Effector memory CD4-positive, alpha-beta T cell (primary cell): ENCODE measurements around the gene RBM39.
"Not testable (repeated sequence)": the region's sequence is repeated elsewhere in the genome, so short reads cannot be mapped to it uniquely, and the experiment has no call there.

Experiments
- DNase-seq, 3 donors: peaks; one replicate each; pipeline ENCODE4 v3.0.0-alpha.2; 2020
- H3K27ac ChIP-seq: 2 replicates; pipeline ENCODE4 v1.7.0; 2013; ENCODE audit warnings: mild to moderate bottlenecking, low read length, moderate library complexity; ENCODE audit not compliant: insufficient read depth, poor library complexity, severe bottlenecking
- H3K27me3 ChIP-seq: replicated peaks from 2 replicates; pipeline ENCODE4 v1.7.0; 2013; ENCODE audit warnings: mild to moderate bottlenecking, low read length; ENCODE audit not compliant: insufficient read depth, control insufficient read depth, poor library complexity, severe bottlenecking
- H3K36me3 ChIP-seq: 2 replicates; pipeline ENCODE4 v1.7.0; 2013; ENCODE audit warnings: mild to moderate bottlenecking, low read length, moderate library complexity; ENCODE audit not compliant: control insufficient read depth, insufficient read depth
- H3K4me1 ChIP-seq: 2 replicates; pipeline ENCODE4 v1.7.0; 2013; ENCODE audit warnings: low read length, mild to moderate bottlenecking; ENCODE audit not compliant: control insufficient read depth, insufficient read depth, poor library complexity, severe bottlenecking
- H3K4me3 ChIP-seq: 2 replicates; pipeline ENCODE4 v1.7.0; 2013; ENCODE audit warnings: low read length, low read depth, mild to moderate bottlenecking; ENCODE audit not compliant: insufficient read depth, poor library complexity, severe bottlenecking
- H3K9me3 ChIP-seq: 2 replicates; pipeline ENCODE4 v1.7.0; 2013; ENCODE audit warnings: mild to moderate bottlenecking, low read length, moderate library complexity; ENCODE audit not compliant: control insufficient read depth

RBM39 gene

DNA sequence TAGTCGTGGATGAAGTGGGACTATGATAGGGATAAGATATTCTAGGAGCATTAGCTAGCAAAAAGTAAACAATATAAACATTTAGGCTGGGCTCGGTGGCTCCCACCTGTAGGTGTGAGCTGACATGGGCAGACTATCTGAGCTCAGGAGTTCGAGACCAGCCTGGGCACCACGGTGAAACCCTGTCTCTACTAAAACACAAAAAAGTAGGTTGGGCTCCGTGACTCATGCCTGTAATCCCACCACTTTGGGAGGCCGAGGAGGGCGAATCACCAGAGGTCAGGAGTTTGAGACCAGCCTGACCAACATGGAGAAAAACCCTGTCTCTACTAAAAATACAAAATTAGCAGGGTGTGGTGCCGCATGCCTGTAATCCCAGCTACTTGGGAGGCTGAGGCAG is 23.7 kb downstream of the RBM39 start:
- not testable (repeated sequence) for H3K4me1 ChIP-seq, H3K27ac ChIP-seq, H3K9me3 ChIP-seq, H3K4me3 ChIP-seq, DNase-seq, H3K27me3 ChIP-seq
- H3K36me3 ChIP-seq = peaks cover 90% of the 10 kb centered on the region

DNA sequence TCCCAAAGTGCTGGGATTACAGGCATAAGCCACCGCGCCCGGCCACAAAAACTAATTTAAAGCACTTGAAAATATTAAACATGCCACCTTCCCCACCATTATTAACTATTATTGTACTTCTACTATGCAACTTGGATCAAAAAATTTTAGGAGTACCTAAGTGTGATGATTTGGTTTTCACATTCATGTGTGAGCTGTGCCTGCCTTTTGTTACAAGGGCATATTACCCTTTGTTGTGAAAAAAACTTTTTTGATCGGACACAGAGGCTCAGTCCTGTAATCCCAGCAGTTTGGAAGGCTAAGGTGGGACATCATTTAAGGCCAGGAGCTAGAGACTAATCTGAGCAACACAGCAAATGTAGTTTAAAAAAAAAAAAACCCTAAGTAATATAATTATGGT is 25.7 kb downstream of the RBM39 start:
- Histone ChIP-seq H3K4me1 (peaks cover 17% of the 10 kb centered on the region), H3K9me3 (no peaks in the 10 kb centered on the region), H3K27ac (no peak overlapping the region), H3K36me3 (peaks cover 93% of the 10 kb centered on the region), H3K4me3 (no peak overlapping the region), H3K27me3 (no peaks in the 10 kb centered on the region)
- DNase-seq = no peak

DNA sequence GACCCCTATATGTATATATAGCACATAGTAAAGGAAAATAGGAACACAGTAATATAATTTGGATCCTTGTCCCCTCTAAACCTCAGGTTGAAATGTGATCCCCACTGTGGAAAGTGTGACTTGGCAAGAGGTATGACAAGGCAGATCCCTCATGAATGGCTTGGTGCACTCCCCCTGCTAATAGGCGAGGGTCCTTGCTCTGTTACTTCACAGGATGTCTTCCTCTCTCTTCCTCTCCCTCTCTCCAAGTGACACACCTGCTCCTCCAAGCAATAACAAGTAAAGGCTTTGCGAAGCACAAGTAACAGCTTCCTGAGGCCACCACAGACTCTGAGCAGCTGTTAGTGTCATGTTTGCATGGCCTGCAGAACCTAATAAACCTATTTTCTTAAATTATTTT is 26.4 kb downstream of the RBM39 start:
- Histone ChIP-seq H3K4me3 (no peak overlapping the region), H3K9me3 (no peaks in the 10 kb centered on the region), H3K4me1 (peaks cover 15% of the 10 kb centered on the region), H3K27me3 (no peaks in the 10 kb centered on the region), H3K36me3 (peaks cover 93% of the 10 kb centered on the region), H3K27ac (no peak overlapping the region)
- DNase-seq = no peak

DNA sequence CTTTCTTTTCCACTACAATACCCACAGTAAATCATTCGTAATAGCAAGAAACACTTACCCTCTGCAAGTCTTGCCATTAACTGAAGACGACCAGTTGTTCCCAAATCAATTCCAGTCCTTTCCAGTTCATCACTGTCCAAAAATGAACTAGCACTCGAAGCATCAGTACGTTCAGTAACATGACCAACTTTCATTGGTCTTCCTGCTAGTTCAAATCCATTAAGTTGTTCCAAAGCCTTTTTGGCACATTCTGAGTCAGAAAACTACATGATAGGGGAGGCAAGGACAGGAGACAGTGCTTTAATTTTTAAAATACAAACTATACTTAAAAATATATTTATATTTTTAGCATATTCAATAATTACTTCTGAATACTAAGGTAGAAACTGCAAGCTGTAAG is 27.9 kb downstream of the RBM39 start:
- Histone ChIP-seq H3K4me1 (peaks cover 12% of the 10 kb centered on the region), H3K4me3 (no peak overlapping the region), H3K36me3 (peaks cover 93% of the 10 kb centered on the region), H3K27ac (no peak overlapping the region), H3K27me3 (no peaks in the 10 kb centered on the region), H3K9me3 (no peaks in the 10 kb centered on the region)
- DNase-seq = no peak

DNA sequence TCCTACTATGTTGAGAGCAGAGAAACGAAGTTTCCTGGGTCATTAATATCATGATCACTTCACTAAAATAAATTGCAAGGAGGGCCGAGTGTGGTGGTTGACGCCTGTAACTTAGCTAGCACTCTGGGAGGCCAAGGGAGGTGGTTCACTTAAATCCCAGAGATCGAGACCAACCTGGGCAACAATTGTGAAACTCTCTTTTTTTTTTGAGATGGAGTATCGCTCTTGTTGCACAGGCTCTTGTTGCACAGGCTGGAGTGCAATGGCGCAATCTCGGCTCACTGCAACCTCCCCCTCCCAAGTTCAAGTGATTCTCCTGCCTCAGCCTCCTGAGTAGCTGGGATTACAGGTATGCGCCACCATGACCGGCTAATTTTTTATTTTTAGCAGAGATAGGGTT is 28.9 kb downstream of the RBM39 start:
- not testable (repeated sequence) for H3K9me3 ChIP-seq, DNase-seq, H3K27ac ChIP-seq, H3K27me3 ChIP-seq, H3K4me3 ChIP-seq
- H3K4me1 ChIP-seq = peaks cover 12% of the 10 kb centered on the region
- peaks cover 84% of the 10 kb centered on the region for H3K36me3 ChIP-seq

DNA sequence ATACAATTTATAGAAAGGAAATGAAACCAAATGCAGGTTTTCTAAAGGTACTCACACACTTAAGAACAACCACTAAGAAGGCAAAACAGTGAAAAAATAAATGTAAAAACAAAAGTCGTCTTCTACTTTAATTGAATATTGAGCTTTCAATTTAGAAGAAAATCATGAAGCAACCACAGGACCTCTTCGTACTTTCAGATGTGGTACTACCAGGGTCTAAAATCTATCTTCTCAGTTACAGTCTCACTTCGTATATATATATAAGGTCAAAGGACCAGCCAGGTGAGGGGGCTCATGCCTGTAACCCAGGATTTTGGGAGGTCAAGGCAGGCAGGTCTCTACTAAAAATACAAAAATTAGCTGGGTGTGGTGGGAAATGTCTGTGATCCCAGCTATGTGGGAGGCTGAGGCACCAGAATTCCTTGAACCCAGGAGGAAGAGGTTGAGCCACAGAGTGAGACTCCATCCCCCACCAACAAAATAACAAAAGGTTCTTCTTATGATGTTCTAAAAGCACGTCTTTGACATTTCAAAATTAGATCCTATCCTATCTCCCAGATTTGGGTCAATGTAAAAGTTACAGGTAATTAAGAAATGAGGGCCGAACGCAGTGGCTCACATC is 30.4 kb downstream of the RBM39 start:
- DNase-seq = no peak
- no peak overlapping the region for H3K27ac ChIP-seq

DNA sequence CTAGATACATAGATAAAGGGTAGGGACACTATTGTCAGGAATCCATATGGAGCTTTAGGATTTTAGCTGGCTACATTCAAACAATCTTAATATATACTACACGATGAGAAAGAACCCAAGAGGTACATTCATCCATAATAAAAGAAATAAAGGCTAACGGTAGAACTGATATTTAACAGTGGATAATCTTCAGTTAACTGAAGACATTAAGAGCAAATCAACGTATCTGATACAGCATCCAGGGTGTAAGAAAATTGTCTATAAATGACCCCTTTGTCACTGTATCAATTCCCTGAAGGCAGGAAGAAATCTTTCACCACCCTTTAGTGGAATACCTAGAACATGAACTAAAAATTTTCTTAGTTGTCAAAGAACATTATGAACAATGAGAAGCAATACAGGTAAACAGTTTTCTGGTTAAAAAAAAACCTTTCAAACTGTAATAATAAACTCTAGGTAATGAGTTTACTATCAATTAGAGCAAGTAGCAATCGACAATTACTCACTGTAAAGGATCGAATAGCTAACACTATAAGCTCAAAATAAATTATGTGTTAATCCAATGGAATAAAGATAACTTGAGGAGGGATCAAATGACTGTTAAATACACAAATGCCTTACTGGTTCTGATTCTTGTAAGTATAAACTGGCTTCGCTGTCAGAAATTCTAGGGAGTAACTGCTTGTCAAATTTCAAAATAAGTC is 31.0 kb downstream of the RBM39 start:
- peaks cover 12% of the 10 kb centered on the region for H3K4me1 ChIP-seq

More for the DNA sequence above, 30.4 kb downstream of the RBM39 start:
- H3K36me3 ChIP-seq = peaks cover 82% of the 10 kb centered on the region
- peaks cover 12% of the 10 kb centered on the region for H3K4me1 ChIP-seq
- H3K4me3 ChIP-seq = no peak overlapping the region
- H3K27me3 ChIP-seq = no peaks in the 10 kb centered on the region
- H3K9me3 ChIP-seq = no peaks in the 10 kb centered on the region

DNA sequence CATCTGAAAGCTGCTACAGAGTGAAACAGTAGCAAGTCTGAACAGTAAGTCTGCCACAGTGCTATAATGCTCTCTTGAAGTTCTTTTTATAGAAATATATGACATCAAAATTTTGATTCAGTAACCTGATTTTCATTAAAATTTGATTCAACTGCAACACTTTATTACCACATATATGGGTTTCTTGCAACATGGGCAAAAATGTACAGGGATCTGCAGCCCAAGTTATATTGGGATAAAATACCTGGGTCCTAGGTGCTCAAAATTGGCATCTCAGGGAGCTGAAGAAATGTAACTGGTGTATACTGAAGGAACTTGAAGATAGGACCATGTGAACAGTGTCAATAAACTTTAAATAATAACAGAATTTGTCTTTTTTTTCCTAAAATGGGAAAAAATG is 32.0 kb downstream of the RBM39 start:
- Histone ChIP-seq H3K27me3 (no peaks in the 10 kb centered on the region), H3K27ac (no peak overlapping the region), H3K36me3 (peaks cover 80% of the 10 kb centered on the region), H3K4me1 (peaks cover 12% of the 10 kb centered on the region), H3K9me3 (no peaks in the 10 kb centered on the region), H3K4me3 (no peak overlapping the region)
- DNase-seq = no peak

More for the DNA sequence above, 31.0 kb downstream of the RBM39 start:
- no peaks in the 10 kb centered on the region for H3K9me3 ChIP-seq
- peaks cover 82% of the 10 kb centered on the region for H3K36me3 ChIP-seq
- H3K4me3 ChIP-seq = no peak overlapping the region
- no peak overlapping the region for H3K27ac ChIP-seq
- H3K27me3 ChIP-seq = no peaks in the 10 kb centered on the region
- DNase-seq = no peak

DNA sequence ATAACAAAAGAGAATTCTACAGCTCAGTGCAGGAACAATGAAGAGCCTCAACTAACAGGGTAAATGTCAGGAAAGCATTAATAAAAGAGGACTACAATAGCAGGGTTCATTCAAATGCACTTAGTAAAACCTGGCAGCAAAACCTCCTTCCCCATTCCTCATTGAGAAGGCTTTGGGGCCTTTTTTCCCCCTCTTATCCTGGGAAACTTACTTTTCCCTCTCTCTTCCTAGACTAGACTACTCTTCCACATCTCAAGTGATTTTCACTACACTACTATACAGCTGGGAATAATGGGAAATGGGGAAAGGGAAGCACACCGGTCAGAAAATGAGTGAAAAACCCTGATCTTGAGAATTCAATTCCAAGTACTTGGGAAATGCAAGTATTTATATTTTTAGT is 32.8 kb downstream of the RBM39 start:
- DNase-seq = no peak
- H3K27me3 ChIP-seq = no peaks in the 10 kb centered on the region
- no peaks in the 10 kb centered on the region for H3K9me3 ChIP-seq
- H3K4me1 ChIP-seq = peaks cover 12% of the 10 kb centered on the region
- H3K4me3 ChIP-seq = no peak overlapping the region
- peaks cover 84% of the 10 kb centered on the region for H3K36me3 ChIP-seq
- H3K27ac ChIP-seq = no peak overlapping the region

DNA sequence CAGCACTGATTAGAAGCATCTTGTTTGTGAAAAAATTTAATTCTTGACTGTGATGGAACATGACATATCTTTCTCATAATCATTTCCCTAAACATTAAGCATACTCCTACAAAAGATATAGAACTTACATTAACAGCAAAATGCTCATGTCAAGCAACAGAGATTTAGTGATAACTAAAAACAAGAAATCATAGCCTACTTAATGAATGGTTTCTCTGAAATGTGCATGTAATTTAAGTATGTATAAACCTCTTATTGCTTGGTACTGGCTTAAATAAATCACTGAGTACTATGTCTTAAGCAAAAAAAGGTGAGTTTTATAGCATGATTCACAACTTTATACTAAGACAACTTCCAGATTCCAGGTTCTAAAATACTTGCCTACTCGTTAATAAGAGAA is 33.6 kb downstream of the RBM39 start:
- Histone ChIP-seq H3K27me3 (no peaks in the 10 kb centered on the region), H3K27ac (no peak overlapping the region), H3K4me1 (peaks cover 12% of the 10 kb centered on the region), H3K4me3 (no peak overlapping the region), H3K36me3 (peaks cover 84% of the 10 kb centered on the region), H3K9me3 (no peaks in the 10 kb centered on the region)
- DNase-seq = no peak
